ENCODE results near the gene PSTPIP1.
"Not testable (repeated sequence)": the region's sequence is repeated elsewhere in the genome, so short reads cannot be mapped to it uniquely, and the experiment has no call there.

Gene PSTPIP1

DNA sequence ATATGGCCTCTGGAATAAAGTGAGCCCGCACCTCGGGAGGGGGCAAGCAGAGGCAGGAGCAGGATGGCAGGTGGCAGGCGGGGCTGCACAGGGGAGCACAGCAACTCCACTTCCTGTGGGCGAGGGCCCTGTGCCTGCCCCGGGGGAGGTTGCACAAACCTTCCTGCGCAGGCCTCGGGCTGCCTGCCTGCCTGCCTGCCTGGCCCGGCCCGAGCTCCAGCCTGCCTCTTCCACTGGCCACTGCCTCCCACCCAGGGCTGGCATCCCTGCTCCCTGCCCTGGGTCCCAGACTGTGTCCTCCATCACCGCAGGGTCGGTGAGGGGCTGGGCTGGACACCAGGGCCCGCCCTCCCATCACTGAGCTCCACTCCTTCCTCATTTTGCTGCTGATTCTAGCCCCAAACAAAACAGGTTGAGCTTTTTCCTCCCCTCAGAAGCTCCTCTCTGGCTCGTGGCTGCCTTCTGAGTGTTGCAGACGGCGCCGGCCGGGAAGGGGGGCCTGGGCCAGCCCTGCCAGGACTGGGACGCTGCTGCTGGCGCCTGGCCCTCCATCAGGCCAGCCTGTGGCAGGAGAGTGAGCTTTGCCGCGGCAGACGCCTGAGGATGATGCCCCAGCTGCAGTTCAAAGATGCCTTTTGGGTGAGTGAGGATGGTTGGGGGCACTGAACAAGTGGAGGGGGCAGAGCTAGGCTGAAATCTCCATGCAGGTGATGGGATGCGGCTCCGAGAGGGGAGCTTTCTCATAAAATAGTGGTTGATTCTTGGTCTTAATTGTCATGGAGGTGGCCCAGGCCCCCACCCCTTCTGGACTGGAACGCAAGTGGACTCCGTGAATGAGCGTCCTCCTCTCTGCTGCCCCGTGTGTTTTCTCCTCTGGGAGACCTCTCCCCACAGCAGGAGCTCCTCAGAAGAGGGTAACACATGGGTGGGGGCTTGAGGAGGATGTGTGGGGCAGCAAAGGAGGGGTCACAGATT lies at the start of gene PSTPIP1:
PSTPIP1 (plus strand) TSS at position 156 of the 975 bp plus-strand sequence; CDS start at position 604, 448 bp downstream.
- DNase-seq: peak; percentile 82

DNA sequence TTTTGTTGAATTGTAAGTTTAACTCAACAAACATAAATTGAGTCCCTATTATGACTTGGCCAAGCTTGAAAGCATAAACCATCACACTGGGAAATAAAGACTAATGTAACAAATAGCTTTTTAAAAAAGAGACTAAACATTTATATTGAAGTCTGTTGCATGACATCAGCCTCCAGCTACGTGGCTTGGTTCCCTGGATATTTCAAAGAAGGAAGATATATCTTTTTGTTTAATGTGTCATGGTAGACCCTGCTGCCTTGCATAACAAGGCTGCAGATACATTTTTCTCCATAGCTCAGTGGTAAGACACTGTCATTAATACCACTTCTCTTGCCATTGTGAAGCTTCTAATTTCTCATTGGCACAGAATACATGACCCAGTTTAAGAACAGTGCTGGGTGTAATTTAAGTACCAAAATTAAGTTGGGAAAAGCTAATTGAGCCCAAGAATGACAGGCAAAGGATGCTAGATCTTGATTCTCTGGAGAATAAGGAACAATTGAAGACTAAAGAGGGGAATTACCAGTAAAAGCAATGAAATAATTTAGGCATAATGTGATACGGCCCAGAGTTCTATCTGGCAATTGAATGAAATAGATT lies 49.3 kb upstream of the PSTPIP1 start:
- no peak for DNase-seq

DNA sequence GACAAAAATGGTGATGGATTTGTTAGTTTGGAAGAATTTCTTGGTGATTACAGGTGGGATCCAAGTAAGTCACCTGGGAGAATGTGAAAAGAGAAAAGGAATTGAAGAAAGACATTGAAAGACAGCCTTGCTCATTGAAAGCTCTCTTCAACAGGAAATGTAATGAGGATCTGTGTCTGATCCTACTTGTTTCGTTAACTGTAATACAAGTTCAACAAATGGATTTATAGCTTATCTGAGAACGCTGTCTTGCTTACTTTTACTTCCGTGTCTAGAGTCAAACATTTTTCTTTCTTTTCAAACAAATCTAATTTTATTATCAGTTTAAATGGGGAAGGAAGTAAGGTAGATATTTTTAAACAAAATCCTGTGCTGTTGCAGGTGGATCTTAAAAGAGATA lies 47.5 kb upstream of the PSTPIP1 start:
- no peak for DNase-seq

DNA sequence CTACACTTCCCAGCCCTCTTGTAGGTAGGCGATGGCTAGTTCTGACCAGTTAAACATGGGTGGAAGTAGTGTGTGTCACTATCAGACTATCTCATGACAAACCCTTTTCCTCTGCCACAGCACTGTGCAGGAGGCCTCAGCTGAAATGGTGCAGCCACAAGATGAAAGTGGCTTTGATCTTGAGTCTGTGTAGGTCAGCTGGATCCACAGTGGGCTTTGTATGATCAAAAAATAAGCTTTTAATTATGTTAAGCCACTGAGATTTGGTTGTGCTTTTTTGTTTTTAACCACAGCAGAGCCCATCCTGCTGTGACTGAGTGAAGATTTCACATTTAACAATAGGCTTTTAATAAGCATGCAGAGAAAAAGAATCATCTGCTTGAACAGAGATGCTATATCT lies 43.7 kb upstream of the PSTPIP1 start:
- no peak for DNase-seq

DNA sequence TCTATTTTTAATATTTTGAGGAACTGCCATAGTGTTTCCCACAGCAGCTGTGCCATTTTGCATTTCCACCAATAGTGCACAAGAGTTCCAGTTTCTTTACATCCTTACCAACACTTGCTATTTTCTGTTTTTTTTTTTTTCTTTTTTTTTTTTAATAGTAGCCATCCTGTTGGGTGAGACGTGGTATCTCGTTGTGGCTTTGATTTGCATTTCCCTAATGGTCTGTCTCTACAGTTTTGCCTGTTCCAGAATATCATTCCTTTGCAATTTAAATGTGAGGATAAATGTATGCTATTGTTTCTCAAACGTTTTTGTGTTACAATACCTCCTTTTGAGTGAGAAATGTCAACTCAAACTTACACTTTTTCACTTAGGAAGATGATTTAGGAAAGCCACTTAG lies 41.0 kb upstream of the PSTPIP1 start:
- no peak for DNase-seq

DNA sequence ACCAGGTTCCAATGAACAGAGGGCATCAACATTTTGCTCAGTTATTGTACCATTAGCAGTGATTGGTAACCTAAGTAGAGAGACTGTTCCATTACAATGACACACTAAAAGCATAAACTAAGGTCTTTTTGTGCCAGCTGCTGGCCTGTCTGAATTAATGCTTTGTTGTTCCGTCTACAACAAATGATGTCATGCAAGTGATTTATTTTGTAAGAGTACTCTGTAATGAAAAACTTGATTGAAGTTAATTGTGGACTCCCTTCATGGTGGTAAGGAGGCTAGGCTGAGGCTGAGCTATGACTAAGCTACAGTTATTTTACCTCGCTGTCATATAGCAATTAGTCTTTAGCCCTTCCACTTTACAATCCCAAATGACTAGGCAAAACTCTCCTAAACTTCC lies 40.2 kb upstream of the PSTPIP1 start:
- no peak for DNase-seq

DNA sequence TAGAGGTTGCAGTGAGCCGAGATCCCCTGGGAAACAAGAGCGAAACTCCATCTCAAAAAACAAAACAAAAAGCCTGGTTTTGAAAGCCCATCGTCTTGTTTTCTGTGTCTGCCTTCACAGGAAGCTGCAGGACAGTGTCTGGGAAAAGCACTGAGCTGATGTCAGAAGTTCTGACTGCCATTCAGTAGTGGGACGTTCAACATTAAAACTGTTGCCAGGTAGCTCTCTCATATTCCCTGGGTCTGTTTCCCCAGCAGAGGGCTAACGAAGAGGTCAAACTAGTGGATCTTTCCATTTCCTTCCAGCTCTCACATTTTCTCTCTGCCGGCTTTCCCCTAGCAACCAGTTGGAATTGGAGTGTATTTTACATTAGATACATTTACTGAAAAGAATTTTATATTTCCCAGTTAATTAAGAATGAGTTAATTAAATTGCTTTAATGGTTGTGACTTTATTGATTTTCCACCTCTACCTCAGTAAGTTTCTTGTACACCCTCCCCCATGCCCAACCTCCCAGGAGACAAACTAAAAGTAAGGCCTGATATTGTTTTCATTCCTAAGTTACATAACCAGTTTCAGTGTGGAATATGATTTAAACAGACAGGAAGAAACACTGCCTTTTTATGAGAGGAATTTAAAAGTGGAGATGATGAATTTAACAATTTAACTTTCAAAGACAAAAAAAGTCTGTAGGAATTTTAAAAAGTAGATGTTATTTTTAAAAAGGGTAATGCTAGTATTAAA lies 33.5 kb upstream of the PSTPIP1 start:
- DNase-seq: peak; percentile 47

DNA sequence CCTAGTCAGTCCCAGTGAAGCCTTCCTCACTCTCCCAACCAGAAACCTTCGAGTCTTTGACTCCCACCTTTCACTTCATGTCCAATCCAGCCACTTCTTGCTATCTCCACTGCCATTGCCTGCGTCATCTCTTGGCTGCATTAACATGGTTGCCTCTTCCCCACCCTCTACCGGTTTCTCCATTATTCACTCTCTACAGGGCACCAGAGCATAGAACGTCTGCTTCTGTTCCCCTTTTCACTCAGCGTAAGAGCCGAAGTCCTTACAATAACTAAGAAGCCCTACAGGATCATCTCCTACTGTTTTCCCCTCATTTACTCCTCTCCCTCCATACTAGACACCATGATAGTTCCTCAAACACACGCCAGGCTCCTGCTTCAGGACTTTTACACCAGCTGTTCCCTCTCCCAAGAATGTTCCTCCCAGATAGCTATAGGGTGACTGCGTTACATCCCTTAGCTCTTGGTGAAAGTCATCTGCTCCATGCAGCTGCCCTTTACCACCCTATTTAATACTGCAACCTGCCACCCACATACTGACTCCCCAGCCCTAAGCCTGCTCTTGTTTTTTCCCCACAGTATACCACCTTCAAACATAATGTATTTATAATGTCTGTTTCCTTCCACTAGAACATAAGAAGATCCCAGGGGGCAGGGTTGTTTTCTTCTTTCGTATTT lies 32.5 kb upstream of the PSTPIP1 start:
- DNase-seq: no peak

DNA sequence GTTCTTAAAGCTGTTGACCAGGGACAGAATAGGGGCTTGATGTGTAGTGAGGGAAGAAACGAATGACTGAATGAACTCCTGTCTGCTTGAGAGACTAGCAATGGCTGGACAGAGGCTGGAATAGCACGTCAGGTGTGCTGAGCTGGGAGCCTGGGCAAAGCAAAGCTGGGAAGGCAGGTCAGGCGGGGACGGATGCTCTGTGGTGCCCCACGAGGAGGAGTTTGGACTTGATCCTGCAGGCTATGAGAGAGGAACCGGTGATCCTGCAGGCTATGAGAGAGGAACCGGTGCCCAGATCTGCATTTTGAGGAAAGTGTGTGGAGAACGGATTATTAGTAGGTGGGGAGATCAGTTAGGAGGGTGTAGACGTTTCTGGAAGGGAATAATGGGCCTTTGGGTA lies 31.3 kb upstream of the PSTPIP1 start:
- peak; percentile 40 for DNase-seq

DNA sequence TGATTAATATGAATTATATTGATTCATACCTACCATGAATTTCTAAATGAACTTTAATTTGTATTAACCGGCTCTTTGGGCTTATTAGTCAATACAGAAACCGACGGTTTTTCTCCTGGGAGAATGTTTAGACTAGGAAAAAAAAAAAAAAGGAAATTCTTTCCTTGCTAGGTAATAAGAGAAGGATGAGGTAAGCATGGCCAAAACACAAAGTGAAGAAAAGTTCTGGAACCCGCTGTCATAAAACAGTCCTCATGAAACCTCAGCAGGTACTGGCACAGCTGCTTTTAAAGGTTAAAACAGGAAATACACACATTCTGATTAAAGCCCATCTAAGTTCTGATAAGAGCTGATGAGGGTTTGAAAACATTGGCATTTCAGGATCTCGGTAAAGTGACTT lies 30.8 kb upstream of the PSTPIP1 start:
- DNase-seq: no peak

DNA sequence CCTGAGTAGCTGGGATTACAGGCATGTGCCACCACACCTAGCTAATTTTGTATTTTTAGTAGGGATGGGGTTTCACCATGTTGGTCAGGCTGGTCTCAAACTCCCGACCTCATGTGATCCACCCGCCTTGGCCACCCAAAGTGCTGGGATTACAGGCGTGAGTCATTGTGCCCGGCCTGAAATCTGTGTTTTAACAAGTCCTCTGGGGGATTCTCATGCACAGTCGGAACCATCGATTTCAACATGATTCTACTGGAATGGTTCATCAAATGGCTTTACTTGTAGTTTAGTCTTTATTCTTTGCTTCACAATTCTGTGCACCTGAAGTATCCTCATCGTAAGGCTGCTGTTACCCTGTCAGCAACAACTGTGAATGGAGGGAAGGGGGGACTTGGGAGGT lies 28.9 kb upstream of the PSTPIP1 start:
- DNase-seq: not testable (repeated sequence)

DNA sequence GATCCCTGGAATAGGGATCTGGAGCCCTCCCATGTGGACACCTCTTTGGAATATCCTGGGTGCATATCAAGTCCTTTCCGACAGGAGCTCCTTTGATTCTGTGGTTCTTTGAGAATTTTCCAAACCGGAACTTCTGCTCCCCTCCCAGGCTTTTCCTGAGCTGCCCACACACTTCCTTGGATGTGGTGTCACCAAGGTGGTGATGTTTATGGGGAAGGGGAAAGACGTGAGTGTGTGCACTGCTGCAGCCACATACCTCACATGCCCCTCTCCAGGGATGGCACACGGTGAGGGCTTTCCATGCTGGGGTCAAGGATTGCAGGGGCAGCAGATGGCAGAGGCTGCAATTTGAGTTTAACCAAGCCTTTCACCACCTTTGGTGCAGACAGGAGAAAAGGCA lies 27.9 kb upstream of the PSTPIP1 start:
- DNase-seq: no peak

DNA sequence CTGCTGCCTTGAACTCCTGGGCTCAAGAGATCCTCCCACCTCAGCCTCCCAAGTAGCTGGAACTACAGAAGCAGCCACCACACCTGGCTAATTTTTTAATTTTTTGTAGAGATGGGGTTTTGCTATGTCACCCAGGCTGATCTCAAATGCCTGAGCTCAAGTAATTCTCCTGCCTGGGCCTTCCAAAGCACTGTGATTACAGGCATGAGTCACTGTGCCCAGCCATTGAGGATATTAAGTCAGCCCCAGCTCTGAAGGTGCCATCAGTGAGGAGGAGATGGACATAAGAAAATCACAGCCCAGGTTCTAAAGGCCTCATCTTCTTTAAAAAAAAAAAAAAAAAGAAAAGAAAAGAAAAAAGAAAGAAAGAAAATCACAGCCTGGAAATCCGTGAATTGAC lies 26.6 kb upstream of the PSTPIP1 start:
- no peak for DNase-seq

DNA sequence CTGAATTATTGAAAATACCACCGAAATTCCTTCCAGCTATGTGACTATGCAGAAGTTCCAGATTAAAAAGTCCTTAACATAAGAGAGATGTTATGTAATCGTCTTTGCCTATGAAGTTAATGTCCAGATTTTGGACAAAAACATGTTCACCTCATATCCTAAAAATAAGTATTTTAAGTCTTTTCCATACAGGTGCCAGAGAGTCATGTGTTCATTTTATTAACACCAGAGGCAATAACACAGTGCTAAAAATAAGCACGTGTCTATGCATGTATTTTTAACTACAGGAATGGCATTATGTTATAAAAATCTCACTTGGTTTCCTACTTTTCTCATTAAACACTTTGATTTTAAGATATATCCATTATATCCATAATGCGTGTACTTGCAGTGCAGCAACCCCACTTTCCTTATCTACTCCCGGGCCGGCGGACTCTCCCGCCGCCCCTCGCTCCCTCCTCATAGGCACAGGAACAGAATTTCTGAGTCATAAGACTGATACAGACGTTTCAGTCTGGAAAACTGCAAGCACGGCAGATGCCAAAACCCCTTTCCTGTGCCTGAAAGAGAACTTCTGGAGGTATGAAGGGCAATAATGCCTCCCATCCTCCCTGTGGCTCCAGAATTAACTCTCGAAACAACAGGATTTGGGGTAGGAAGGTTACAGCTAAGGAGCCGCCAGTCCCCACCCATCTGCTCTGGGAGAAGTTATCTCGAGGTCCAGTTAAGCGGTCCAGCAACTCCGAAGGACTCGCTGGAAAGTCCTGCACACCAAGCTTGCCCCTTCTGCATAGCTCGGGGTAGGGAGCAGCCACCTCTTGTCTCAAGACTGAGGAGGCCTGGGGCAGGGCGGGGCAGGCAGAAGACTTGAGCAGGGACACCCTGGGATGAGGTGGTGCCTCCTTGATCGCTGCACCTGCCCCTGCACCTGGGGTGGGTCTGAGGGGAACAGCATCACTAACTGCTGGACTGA lies 22.3 kb upstream of the PSTPIP1 start:
- DNase-seq: peak; percentile 68

DNA sequence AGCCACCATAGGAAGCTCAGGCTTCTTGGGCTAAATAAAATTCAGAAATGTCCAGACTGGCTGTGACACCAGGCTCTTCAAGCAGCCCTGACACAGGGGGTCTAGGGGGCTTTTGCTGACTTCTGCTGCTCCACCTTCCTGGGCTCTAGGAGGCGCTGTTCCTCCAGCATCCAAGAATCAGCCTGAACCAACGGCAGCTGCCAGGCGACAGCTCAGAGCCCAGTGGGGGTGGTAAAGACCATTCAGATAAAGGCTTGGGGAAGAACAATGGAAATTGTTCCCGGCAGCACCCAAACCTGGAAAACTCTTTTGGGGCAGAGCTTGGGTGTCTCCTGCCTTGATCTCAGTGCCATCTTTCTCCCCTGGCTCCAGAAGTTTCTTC lies 21.6 kb upstream of the PSTPIP1 start:
- DNase-seq: peak; percentile 46

DNA sequence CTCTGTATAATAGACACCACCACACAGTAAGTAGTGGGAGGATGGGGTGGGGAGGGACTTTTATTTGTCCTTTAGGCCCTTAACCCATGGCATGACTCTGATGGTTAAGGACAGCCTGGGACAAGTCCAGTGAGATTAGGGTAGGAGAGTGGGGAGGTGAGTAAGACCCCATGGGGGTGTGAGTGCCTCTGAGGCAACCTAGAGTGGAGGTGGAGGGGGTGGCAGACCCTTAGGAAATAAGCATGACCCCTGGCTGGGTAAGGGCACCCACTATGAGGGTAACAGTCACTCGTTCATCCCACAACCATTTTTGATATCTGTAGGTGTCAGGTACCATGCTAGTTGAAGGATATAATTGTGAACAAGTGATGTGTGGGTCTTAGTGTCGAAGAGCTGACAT lies 21.0 kb upstream of the PSTPIP1 start:
- DNase-seq: no peak

DNA sequence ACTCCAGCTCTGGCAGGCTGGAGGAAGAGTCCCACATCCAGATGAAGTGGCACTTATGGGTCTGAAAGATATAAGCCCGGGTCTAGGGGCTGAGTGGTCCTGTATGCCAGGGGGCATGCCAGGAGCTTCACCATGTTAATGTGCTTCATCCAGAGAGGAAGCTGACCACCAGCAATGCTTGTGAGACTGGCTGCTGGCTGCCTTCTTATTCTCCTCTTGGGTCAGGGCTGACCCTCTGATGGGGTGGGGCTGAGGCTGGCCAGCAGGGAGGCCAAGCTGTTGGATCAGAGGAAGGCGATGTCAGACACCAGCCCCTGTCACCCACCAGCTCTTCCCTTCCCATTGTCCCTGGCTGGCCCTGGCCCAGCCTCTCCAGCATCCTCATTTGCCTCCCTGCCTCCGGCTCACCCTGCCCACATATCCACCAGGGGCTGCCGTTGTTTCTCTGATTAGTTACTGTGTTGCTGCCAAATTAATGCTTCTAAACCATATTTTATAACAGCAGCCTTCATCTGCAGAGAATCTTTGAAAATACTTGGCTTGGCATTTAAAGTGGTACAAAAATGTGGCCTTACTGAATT lies 20.4 kb upstream of the PSTPIP1 start:
- no peak for DNase-seq

DNA sequence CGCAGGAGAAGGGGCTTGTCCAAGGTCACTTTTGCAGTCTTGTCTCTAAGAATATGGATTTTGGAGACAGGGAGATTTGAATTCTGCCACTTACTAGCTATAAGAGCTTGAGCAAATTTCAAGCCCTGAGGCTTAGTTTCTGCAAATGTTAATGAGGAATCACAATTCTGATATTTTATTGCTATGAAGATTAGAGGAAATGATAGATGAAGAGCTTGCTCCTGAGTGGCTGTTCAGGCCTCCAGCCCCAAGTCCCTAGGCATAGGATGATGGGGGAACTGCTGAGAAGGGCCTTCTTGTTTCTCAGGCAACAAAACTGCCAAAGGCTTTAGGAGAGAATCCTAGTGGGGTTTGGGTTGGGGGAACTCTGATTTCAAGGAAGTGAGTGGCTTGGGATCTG lies 18.8 kb upstream of the PSTPIP1 start:
- DNase-seq: no peak

DNA sequence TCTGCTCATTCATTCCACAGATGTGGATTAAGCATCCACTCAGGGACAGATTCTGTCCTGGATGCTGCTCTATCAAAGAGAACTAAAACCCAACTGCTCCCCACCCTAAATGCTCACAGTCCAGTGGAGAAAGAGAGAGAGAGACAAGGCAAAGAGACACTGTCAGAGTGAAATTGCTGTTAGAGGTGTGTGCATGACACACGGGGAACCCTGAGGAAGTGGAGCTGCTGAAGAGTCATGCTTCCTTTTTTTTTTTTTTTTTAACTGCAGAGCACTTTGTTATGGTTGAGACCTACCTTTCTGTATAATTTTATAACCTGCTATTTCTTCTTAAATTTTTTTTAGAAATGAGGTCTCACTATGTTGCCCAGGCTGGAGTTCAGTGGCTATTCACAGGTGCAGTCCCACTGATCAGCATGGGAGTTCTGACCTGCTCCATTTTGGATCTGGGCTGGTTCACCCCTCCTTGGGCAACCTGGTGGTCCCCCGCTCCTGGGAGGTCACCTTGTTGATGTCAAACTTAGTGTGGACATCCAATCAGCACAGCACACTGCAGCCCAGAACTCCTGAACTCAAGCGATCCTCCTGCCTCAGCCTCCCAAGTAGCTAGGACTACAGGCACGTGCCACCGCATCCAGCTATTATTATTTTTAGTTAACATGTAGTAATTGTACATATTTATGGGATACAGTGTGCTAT lies 18.2 kb upstream of the PSTPIP1 start:
- DNase-seq: no peak

DNA sequence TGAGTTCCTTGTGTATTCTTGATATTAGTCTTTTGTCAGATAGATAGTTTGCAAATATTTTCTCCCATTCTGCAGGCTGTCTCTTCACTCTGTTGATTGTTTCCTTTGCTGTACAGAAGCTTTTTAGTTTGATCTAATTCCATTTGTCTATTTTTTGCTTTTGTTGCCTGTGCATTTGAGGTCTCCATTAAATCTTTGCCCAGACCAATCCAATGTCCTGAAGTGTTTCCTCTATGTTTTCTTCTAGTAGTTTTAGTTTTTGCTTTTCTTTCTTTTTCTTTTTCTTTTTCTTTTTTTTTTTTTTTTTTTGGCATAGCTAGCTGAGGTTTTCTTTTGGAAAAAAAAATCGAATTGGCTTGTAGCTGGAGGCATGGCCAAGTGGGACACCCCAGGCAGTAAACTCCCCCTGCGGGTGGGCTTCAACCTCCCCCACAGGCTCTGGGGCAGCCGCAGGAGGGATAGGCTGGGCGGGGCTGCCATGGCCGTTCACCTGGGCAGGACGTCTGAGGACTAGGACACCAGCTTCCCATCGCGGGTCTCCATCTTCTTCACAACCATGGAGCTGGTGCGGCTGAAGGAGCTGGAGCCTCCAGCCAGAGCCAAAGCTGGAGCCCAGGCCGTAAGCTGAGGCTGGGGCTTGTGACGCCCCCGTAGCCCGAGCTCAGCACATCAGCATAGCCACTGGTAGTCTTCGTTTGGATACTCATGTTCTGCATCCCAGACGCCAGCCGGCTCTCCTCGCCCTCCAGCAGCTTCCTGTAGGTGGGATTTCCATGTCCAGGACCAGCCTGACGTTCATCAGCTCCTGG lies 16.2 kb upstream of the PSTPIP1 start:
- DNase-seq: no peak
